Measurements from ENCODE around the gene E2F4.

DNA sequence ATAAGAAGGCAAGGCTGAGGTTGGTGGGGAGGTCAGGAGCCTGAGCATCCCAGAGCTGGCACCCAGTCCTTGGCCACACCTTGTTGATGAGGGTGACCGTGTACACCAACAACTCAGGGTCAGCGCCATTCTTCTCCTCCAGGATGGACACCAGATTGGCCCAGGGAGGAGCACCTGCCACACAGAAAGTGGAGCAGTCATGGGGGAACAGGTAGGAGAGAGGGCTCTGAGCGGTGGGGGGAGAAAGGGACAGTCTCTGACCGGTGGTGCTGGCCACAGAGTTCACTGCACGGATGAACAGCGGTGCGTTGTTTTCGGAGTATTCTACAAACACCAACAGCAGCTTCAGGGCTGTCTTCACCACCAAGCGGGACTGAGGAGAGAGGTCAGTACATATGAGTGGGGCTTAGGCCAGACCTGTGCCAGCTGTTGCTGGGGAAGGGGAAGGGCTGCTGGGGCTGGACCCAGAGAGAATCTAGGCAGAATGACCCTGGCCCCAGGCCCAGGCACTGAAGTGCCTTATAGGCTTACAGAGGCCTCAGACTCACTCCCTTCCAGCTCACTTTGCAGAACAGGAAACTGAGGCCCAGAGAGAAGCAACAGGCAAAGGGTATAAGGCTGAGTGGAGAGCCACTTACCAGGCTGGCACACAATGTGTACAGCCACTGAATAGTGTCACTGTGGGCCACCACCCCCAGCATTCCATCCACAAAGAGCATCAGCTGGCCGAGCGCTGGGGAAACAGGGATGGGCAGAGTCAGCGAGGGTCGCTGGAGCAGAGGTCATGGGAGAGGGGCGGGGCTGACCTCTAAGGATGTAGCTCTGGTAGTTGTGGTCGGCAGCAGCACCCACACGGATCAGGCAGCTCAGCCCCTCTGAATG, 45.7 kb downstream of the E2F4 start:
- TF ChIP-seq, protein P1, sequence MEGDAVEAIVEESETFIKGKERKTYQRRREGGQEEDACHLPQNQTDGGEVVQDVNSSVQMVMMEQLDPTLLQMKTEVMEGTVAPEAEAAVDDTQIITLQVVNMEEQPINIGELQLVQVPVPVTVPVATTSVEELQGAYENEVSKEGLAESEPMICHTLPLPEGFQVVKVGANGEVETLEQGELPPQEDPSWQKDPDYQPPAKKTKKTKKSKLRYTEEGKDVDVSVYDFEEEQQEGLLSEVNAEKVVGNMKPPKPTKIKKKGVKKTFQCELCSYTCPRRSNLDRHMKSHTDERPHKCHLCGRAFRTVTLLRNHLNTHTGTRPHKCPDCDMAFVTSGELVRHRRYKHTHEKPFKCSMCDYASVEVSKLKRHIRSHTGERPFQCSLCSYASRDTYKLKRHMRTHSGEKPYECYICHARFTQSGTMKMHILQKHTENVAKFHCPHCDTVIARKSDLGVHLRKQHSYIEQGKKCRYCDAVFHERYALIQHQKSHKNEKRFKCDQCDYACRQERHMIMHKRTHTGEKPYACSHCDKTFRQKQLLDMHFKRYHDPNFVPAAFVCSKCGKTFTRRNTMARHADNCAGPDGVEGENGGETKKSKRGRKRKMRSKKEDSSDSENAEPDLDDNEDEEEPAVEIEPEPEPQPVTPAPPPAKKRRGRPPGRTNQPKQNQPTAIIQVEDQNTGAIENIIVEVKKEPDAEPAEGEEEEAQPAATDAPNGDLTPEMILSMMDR (IDR thresholded peaks at IDR 0.05; ENCODE audit: low read depth, low read length) = no peak
- no peak for TF ChIP-seq EZH2phosphoT487 (IDR thresholded peaks at IDR 0.05; ENCODE audit: low read depth)
